ENCODE measurements around the gene FRMD8. TPM values are rescaled to one million over a fixed set of nuclear protein-coding genes. Genes with fewer than 3 reads are reported as not detected.
A peak's percentile ranks its signal among the peaks of the same experiment; 100 is the strongest.

FRMD8 gene
- total and polyA plus RNA-seq, 9 of the 15 experiments (the other 6 are each of a cell fraction or from before 2014, with no cell fraction given), result 4.5 to 54.5 (median 15.8) TPM

DNA sequence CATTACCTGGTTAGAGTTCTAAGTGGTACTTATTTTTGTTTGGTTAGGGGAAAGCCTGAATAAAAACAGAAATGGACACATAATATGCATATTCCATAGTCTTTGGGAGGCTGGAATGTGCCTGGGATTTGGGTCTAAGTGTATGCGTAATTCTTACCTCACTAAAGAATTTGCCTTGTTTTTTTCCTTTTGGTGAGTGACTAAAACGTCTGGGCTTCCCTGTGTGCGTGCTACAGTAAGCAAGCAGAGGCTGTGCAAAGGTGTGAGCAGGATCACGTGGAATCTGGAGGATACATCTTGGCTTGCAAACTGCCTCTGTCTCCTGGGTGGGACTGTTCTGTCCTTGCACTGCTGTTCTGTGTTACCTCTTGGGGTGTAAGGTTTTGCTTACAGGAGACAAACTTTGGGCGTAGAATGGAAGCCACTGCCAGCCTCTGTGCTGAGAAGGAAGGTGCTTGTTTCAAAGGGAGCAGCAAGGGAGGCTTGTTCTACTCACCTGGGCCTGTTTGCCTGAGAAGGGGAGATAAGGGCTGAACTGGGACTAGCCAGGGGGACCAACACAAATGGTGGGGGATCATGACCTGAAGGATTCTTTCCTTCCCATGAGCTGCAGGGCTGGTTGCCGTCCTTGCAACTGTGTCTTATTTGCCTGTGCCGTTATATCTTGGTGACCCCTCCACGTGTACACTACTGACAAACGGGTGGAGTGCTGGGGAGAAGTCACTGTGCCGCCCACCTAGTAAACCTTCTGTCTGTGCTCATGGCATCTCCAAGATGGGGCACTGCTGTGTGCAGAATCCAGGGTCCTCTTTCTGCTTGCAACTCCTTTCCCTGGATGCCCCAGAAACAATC lies 40.6 kb downstream of the FRMD8 start (continued):
- TF ChIP-seq, protein P1, sequence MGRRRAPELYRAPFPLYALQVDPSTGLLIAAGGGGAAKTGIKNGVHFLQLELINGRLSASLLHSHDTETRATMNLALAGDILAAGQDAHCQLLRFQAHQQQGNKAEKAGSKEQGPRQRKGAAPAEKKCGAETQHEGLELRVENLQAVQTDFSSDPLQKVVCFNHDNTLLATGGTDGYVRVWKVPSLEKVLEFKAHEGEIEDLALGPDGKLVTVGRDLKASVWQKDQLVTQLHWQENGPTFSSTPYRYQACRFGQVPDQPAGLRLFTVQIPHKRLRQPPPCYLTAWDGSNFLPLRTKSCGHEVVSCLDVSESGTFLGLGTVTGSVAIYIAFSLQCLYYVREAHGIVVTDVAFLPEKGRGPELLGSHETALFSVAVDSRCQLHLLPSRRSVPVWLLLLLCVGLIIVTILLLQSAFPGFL (CRISPR knock-in tag; IDR thresholded peaks at IDR 0.05), result no peak
- TF ChIP-seq ZNF143 (CRISPR knock-in tag; IDR thresholded peaks at IDR 0.05) (peak; percentile 16; the same call in 1 of the 2 replicates), ZNF589 (CRISPR knock-in tag; IDR thresholded peaks at IDR 0.05; ENCODE audit: low read depth) (no peak), MEF2A (IDR thresholded peaks at IDR 0.05; ENCODE audit: control insufficient read depth, low read depth, low read length) (peak; percentile 37; the same call in 1 of the 2 replicates), CHCHD3 (CRISPR knock-in tag; IDR thresholded peaks at IDR 0.05) (peak; percentile 80; the same call in 1 of the 2 replicates), RAD21 (CRISPR knock-in tag; conservative IDR thresholded peaks at IDR 0.05 in 1 of 2, IDR thresholded peaks at IDR 0.05 in 1 of 2) (no peak; a peak in 1 of 4 replicates), HDGF (IDR thresholded peaks at IDR 0.05) (peak; percentile 69; the same call in 1 of the 2 replicates), DDX20 (tag; IDR thresholded peaks at IDR 0.05; ENCODE audit: low read depth) (no peak), SP1 (CRISPR knock-in tag; IDR thresholded peaks at IDR 0.05) (peak; percentile 89), SMARCE1 (IDR thresholded peaks at IDR 0.05) (no peak), PHF21A (IDR thresholded peaks at IDR 0.05; ENCODE audit: borderline replicate concordance, low read depth) (peak; percentile 52; the same call in 1 of the 2 replicates)
- TF ChIP-seq, protein P2, sequence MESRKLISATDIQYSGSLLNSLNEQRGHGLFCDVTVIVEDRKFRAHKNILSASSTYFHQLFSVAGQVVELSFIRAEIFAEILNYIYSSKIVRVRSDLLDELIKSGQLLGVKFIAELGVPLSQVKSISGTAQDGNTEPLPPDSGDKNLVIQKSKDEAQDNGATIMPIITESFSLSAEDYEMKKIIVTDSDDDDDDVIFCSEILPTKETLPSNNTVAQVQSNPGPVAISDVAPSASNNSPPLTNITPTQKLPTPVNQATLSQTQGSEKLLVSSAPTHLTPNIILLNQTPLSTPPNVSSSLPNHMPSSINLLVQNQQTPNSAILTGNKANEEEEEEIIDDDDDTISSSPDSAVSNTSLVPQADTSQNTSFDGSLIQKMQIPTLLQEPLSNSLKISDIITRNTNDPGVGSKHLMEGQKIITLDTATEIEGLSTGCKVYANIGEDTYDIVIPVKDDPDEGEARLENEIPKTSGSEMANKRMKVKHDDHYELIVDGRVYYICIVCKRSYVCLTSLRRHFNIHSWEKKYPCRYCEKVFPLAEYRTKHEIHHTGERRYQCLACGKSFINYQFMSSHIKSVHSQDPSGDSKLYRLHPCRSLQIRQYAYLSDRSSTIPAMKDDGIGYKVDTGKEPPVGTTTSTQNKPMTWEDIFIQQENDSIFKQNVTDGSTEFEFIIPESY (CRISPR knock-in tag; IDR thresholded peaks at IDR 0.05), result no peak
- TF ChIP-seq, protein P3, sequence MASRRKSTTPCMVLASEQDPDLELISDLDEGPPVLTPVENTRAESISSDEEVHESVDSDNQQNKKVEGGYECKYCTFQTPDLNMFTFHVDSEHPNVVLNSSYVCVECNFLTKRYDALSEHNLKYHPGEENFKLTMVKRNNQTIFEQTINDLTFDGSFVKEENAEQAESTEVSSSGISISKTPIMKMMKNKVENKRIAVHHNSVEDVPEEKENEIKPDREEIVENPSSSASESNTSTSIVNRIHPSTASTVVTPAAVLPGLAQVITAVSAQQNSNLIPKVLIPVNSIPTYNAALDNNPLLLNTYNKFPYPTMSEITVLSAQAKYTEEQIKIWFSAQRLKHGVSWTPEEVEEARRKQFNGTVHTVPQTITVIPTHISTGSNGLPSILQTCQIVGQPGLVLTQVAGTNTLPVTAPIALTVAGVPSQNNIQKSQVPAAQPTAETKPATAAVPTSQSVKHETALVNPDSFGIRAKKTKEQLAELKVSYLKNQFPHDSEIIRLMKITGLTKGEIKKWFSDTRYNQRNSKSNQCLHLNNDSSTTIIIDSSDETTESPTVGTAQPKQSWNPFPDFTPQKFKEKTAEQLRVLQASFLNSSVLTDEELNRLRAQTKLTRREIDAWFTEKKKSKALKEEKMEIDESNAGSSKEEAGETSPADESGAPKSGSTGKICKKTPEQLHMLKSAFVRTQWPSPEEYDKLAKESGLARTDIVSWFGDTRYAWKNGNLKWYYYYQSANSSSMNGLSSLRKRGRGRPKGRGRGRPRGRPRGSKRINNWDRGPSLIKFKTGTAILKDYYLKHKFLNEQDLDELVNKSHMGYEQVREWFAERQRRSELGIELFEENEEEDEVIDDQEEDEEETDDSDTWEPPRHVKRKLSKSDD (conservative IDR thresholded peaks at IDR 0.05; ENCODE audit: low read length), result no peak
- TF ChIP-seq, protein P4, sequence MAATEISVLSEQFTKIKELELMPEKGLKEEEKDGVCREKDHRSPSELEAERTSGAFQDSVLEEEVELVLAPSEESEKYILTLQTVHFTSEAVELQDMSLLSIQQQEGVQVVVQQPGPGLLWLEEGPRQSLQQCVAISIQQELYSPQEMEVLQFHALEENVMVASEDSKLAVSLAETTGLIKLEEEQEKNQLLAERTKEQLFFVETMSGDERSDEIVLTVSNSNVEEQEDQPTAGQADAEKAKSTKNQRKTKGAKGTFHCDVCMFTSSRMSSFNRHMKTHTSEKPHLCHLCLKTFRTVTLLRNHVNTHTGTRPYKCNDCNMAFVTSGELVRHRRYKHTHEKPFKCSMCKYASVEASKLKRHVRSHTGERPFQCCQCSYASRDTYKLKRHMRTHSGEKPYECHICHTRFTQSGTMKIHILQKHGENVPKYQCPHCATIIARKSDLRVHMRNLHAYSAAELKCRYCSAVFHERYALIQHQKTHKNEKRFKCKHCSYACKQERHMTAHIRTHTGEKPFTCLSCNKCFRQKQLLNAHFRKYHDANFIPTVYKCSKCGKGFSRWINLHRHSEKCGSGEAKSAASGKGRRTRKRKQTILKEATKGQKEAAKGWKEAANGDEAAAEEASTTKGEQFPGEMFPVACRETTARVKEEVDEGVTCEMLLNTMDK (IDR thresholded peaks at IDR 0.05; ENCODE audit: borderline replicate concordance, insufficient read depth, low read depth, low read length, poor library complexity, severe bottlenecking), result no peak
- TF ChIP-seq, protein P5, sequence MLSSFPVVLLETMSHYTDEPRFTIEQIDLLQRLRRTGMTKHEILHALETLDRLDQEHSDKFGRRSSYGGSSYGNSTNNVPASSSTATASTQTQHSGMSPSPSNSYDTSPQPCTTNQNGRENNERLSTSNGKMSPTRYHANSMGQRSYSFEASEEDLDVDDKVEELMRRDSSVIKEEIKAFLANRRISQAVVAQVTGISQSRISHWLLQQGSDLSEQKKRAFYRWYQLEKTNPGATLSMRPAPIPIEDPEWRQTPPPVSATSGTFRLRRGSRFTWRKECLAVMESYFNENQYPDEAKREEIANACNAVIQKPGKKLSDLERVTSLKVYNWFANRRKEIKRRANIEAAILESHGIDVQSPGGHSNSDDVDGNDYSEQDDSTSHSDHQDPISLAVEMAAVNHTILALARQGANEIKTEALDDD (IDR thresholded peaks at IDR 0.05), result no peak; the same call in 1 of the 2 replicates

All from K562 (cell line).